ENCODE results near the gene MCM3.

GRCh38 chr6:52217761-52218160 lies 66.8 kb downstream of the MCM3 start:
- TF ChIP-seq CTCF (IDR thresholded peaks at IDR 0.05) = no peak
- no peak for TF ChIP-seq POLR2A (IDR thresholded peaks at IDR 0.05)
